Jurkat, Clone E6-1 (cell line): ENCODE data around the gene ZNF821.

Experiments used
- DNase-seq: peaks from one replicate; pipeline ENCODE4 v3.0.0-alpha.2; 2011; ENCODE audit warnings: low read depth, low spot score
- H3K4me3 ChIP-seq: 2 replicates; pipeline ENCODE4 v1.5.1; 2011; ENCODE audit warnings: mild to moderate bottlenecking, low read length, control low read depth, moderate library complexity

Gene ZNF821

GRCh38 chr16:71904239-71904638, 20.3 kb upstream of the ZNF821 start:
- no peak for DNase-seq
- H3K4me3 ChIP-seq, result no peak overlapping the region

GRCh38 chr16:71903608-71904007, 19.6 kb upstream of the ZNF821 start:
- no peak overlapping the region for H3K4me3 ChIP-seq
- no peak for DNase-seq

- H3K4me3 ChIP-seq, result no peak overlapping the region
- no peak for DNase-seq
Measured at GRCh38 chr16:71902656-71903365, 18.8 kb upstream of the ZNF821 start.

- no peak for DNase-seq
- no peak overlapping the region for H3K4me3 ChIP-seq
Measured at GRCh38 chr16:71899171-71899570, 15.2 kb upstream of the ZNF821 start.

- no peak for DNase-seq
- peak overlapping the region; percentile 92 for H3K4me3 ChIP-seq
Measured at GRCh38 chr16:71896764-71897368, 12.9 kb upstream of the ZNF821 start.

- peak overlapping the region; percentile 92 for H3K4me3 ChIP-seq
- no peak for DNase-seq
Measured at GRCh38 chr16:71895679-71896365, 11.8 kb upstream of the ZNF821 start.

- peak; percentile 98 for DNase-seq
- peak within 1 kb of the TSS; percentile 92 for H3K4me3 ChIP-seq
Measured at GRCh38 chr16:71894921-71895678, 11.1 kb upstream of the ZNF821 start, which contains the start of gene IST1. Gene IST1 (plus strand): TSS chr16:71895531. CDS start chr16:71915641, 20,110 bp downstream.

- DNase-seq, result peak; percentile 37
- peak overlapping the region; percentile 92 for H3K4me3 ChIP-seq
Measured at GRCh38 chr16:71894229-71894920, 10.4 kb upstream of the ZNF821 start.

- H3K4me3 ChIP-seq, result peak overlapping the region; percentile 92
- DNase-seq, result no peak
Measured at GRCh38 chr16:71893888-71894228, 9.9 kb upstream of the ZNF821 start.

- no peak for DNase-seq
- no peak overlapping the region for H3K4me3 ChIP-seq
Measured at GRCh38 chr16:71889147-71889546, 5.2 kb upstream of the ZNF821 start.

- DNase-seq, result no peak
- H3K4me3 ChIP-seq, result no peak overlapping the region
Measured at GRCh38 chr16:71885261-71885650, 1.3 kb upstream of the ZNF821 start.

GRCh38 chr16:71883168-71883848, 674 bp downstream of the ZNF821 start:
- DNase-seq, result no peak

GRCh38 chr16:71882505-71883167, 1.3 kb downstream of the ZNF821 start:
- H3K4me3 ChIP-seq, result peak overlapping the region; percentile 57
- peak; percentile 86 for DNase-seq

More at GRCh38 chr16:71883168-71883848, 674 bp downstream of the ZNF821 start:
- peak overlapping the region; percentile 57 for H3K4me3 ChIP-seq

GRCh38 chr16:71880176-71880575, 3.8 kb downstream of the ZNF821 start:
- no peak for DNase-seq
- H3K4me3 ChIP-seq, result no peak overlapping the region

GRCh38 chr16:71878911-71879310, 5.1 kb downstream of the ZNF821 start:
- H3K4me3 ChIP-seq, result no peak overlapping the region
- no peak for DNase-seq

- no peak for DNase-seq
- H3K4me3 ChIP-seq, result no peak overlapping the region
Measured at GRCh38 chr16:71873199-71873598, 10.8 kb downstream of the ZNF821 start.

GRCh38 chr16:71870818-71871217, 13.2 kb downstream of the ZNF821 start:
- H3K4me3 ChIP-seq, result no peak overlapping the region
- no peak for DNase-seq

GRCh38 chr16:71869089-71869488, 14.9 kb downstream of the ZNF821 start:
- H3K4me3 ChIP-seq, result no peak overlapping the region
- no peak for DNase-seq
